Measurements from ENCODE around the gene HOPX.
A peak's percentile ranks its signal among the peaks of the same experiment; 100 is the strongest.
"Not testable (repeated sequence)": the region's sequence is repeated elsewhere in the genome, so short reads cannot be mapped to it uniquely, and the experiment has no call there.

HOPX gene

GRCh38 chr4:56622176-56622575, 58.9 kb downstream of the HOPX start:
- TF ChIP-seq ZFX (IDR thresholded peaks at IDR 0.05; ENCODE audit: borderline replicate concordance) (no peak), CTCF (IDR thresholded peaks at IDR 0.05) (no peak)
- peak overlapping the region; percentile 75 for H3K27ac ChIP-seq

GRCh38 chr4:56619816-56620215, 61.3 kb downstream of the HOPX start:
- H3K27ac ChIP-seq: no peak overlapping the region
- no peak for TF ChIP-seq CTCF (IDR thresholded peaks at IDR 0.05)
- TF ChIP-seq ZFX (IDR thresholded peaks at IDR 0.05; ENCODE audit: borderline replicate concordance): no peak

GRCh38 chr4:56619160-56619559, 61.9 kb downstream of the HOPX start:
- TF ChIP-seq CTCF (IDR thresholded peaks at IDR 0.05) (0 out of 2 replicates have a peak, but pooled peaks have one; percentile 14), ZFX (IDR thresholded peaks at IDR 0.05; ENCODE audit: borderline replicate concordance) (no peak)
- no peak overlapping the region for H3K27ac ChIP-seq

- TF ChIP-seq ZFX (IDR thresholded peaks at IDR 0.05; ENCODE audit: borderline replicate concordance): no peak
- no peak for TF ChIP-seq CTCF (IDR thresholded peaks at IDR 0.05)
- no peak overlapping the region for H3K27ac ChIP-seq
Measured at GRCh38 chr4:56618734-56619133, 62.4 kb downstream of the HOPX start.

GRCh38 chr4:56613101-56613862, 67.8 kb downstream of the HOPX start:
- no peak for TF ChIP-seq ZFX (IDR thresholded peaks at IDR 0.05; ENCODE audit: borderline replicate concordance)
- no peak overlapping the region for H3K27ac ChIP-seq

- TF ChIP-seq ZFX (IDR thresholded peaks at IDR 0.05; ENCODE audit: borderline replicate concordance) (no peak), CTCF (IDR thresholded peaks at IDR 0.05) (no peak)
- no peak overlapping the region for H3K27ac ChIP-seq
Measured at GRCh38 chr4:56612282-56612681, 68.8 kb downstream of the HOPX start.

GRCh38 chr4:56611501-56611900, 69.6 kb downstream of the HOPX start:
- no peak for TF ChIP-seq CTCF (IDR thresholded peaks at IDR 0.05)
- TF ChIP-seq ZFX (IDR thresholded peaks at IDR 0.05; ENCODE audit: borderline replicate concordance): no peak

GRCh38 chr4:56610170-56610569, 70.9 kb downstream of the HOPX start:
- not testable (repeated sequence) for H3K27ac ChIP-seq

More at GRCh38 chr4:56611501-56611900, 69.6 kb downstream of the HOPX start:
- no peak overlapping the region for H3K27ac ChIP-seq
